OCI-LY3 (cell line): ENCODE data around the gene IDH2.

Experiments used
- H2AFZ ChIP-seq: fragments of 200-600, 300-600 bp; shearing (Covaris generic); 2 replicates; pipeline ENCODE4 v1.6.0; 2014; ENCODE audit warnings: antibody characterized with exemption, low read depth, low read length
- H3K27ac ChIP-seq: fragments of 200-600, 300-600 bp; sonication (generic); 2 replicates; pipeline ENCODE4 v1.5.1; 2014; ENCODE audit warnings: mild to moderate bottlenecking, low read length, moderate library complexity, mixed read lengths
- H3K27me3 ChIP-seq: fragments of 200-600, 300-600 bp; sonication (generic); 2 replicates; pipeline ENCODE4 v1.6.1; 2014; ENCODE audit warnings: low read depth, low read length, mixed read lengths
- H3K36me3 ChIP-seq: fragments of 200-600, 300-600 bp; sonication (generic); replicated peaks from 2 replicates; pipeline ENCODE3; 2014; ENCODE audit warnings: low read depth, low read length, mixed read lengths
- H3K4me1 ChIP-seq: fragments of 300-600, 200-600 bp; sonication (generic); 2 replicates; pipeline ENCODE4 v1.6.1; 2014; ENCODE audit warnings: low read length, mixed read lengths
- H3K4me2 ChIP-seq: fragments of 200-600, 300-600 bp; sonication (generic); 2 replicates; pipeline ENCODE4 v1.6.1; 2014; ENCODE audit warnings: low read length, mixed read lengths
- H3K4me3 ChIP-seq: fragments of 300-600, 200-600 bp; sonication (generic); 2 replicates; pipeline ENCODE4 v1.5.1; 2014; ENCODE audit warnings: antibody characterized with exemption, mild to moderate bottlenecking, low read length, moderate library complexity
- H3K79me2 ChIP-seq: fragments of 300-600, 200-600 bp; shearing (Covaris generic); 2 replicates; pipeline ENCODE4 v1.6.1; 2014; ENCODE audit warnings: mild to moderate bottlenecking, low read length, mixed read lengths
- H3K9ac ChIP-seq: fragments of 300-600, 200-600 bp; shearing (Covaris generic); 2 replicates; pipeline ENCODE4 v1.6.0; 2014; ENCODE audit warnings: mild to moderate bottlenecking, low read length, moderate library complexity
- H3K9me3 ChIP-seq: fragments of 200-600, 300-600 bp; shearing (Covaris generic); 2 replicates; pipeline ENCODE4 v1.6.1; 2014; ENCODE audit warnings: low read length, mixed read lengths; ENCODE audit not compliant: insufficient read depth
- H4K20me1 ChIP-seq: fragments of 200-600, 300-600 bp; sonication (generic); 2 replicates; pipeline ENCODE4 v1.6.1; 2016; ENCODE audit warnings: low read length, mixed read lengths; ENCODE audit not compliant: insufficient read depth
- CTCF ChIP-seq: fragments of 200-600, 300-600 bp; sonication (generic); IDR thresholded peaks from 2 replicates; pipeline ENCODE4 v1.5.1; 2014; ENCODE audit warnings: antibody characterized with exemption, low read length, low read depth
- EZH2phosphoT487 ChIP-seq: fragments of 200-600 bp; shearing (Covaris generic); IDR thresholded peaks from 2 replicates; pipeline ENCODE4 v1.6.1; 2018; ENCODE audit warnings: antibody characterized with exemption, mixed run types, low read depth

The IDH2 gene

GRCh38 chr15:90124507-90124906 is 22.2 kb upstream of the IDH2 start:
- Histone ChIP-seq H3K36me3 (no peaks in the 10 kb centered on the region), H3K27ac (no peak overlapping the region), H3K4me1 (peaks cover 4% of the 10 kb centered on the region; the same call in 1 of the 2 replicates), H3K9ac (no peak overlapping the region), H3K79me2 (no peaks in the 10 kb centered on the region), H3K9me3 (no peaks in the 10 kb centered on the region), H3K4me2 (no peak overlapping the region), H3K4me3 (no peak overlapping the region), H3K27me3 (peaks cover 13% of the 10 kb centered on the region), H2AFZ (no peak overlapping the region), H4K20me1 (no peaks in the 10 kb centered on the region)
- TF ChIP-seq EZH2phosphoT487 (no peak), CTCF (no peak)

DNA sequence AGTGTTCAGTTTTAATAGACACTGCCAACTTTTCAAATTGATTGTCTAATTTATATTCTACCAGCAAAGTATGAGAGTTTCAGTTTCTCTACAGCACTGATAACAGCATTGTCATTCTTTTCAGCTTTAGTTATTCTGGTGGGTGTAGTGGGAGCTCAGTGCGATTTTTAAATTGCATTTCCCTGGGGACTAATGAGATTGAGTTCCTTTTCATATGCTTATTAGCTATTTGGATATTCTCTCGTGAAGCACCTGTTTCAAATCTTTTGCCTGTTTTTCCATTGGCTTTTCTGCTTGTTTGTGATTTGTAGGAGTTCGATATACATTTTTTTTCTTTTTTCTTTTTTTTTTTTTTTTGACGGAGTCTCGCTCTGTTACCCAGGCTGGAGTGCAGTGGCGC is 18.8 kb upstream of the IDH2 start:
- TF ChIP-seq EZH2phosphoT487 = no peak
- TF ChIP-seq CTCF = no peak
- H2AFZ ChIP-seq = no peak overlapping the region

GRCh38 chr15:90119367-90119766 is 17.1 kb upstream of the IDH2 start:
- TF ChIP-seq CTCF (no peak), EZH2phosphoT487 (no peak)
- no peaks in the 10 kb centered on the region for H3K36me3 ChIP-seq
- H3K9me3 ChIP-seq = peaks cover 8% of the 10 kb centered on the region
- no peaks in the 10 kb centered on the region for H3K79me2 ChIP-seq
- H3K4me2 ChIP-seq = no peak overlapping the region
- no peak overlapping the region for H3K27ac ChIP-seq
- H3K27me3 ChIP-seq = 0 out of 2 replicates have a peak, but pooled peaks cover 8% of the 10 kb centered on the region
- H3K4me3 ChIP-seq = no peak overlapping the region
- H3K9ac ChIP-seq = no peak overlapping the region
- no peaks in the 10 kb centered on the region for H4K20me1 ChIP-seq
- H3K4me1 ChIP-seq = no peaks in the 10 kb centered on the region
- H2AFZ ChIP-seq = no peak overlapping the region

More for the DNA sequence above, 18.8 kb upstream of the IDH2 start:
- peaks cover 8% of the 10 kb centered on the region; the same call in 1 of the 2 replicates for H3K27me3 ChIP-seq
- no peak overlapping the region for H3K4me3 ChIP-seq
- H3K79me2 ChIP-seq = no peaks in the 10 kb centered on the region
- H3K9me3 ChIP-seq = no peaks in the 10 kb centered on the region
- no peak overlapping the region for H3K4me2 ChIP-seq
- no peaks in the 10 kb centered on the region for H3K36me3 ChIP-seq
- no peak overlapping the region for H3K9ac ChIP-seq
- no peak overlapping the region for H3K27ac ChIP-seq
- no peaks in the 10 kb centered on the region for H4K20me1 ChIP-seq
- H3K4me1 ChIP-seq = 0 out of 2 replicates have a peak, but pooled peaks cover 4% of the 10 kb centered on the region

DNA sequence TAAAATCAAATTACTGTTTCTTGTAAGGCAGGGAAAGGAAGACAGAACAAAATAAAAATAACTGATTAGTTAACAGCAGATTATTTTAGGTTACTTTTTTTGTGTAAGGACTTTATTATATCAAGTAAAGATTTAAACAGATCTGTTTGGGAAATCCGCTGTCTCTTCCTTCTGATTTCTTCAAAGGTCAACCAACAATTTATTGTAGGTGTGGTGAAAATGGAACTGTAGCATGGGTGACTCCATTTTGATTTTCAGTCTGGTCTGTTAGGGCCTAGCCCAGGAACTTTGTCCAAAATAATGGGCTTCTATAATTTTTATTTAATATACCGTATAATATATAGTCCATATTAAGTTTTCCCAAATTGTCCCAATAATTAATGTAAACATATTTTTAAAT is 13.5 kb upstream of the IDH2 start:
- Histone ChIP-seq H3K4me3 (no peak overlapping the region), H3K9ac (no peak overlapping the region), H3K27me3 (0 out of 2 replicates have a peak, but pooled peaks cover 8% of the 10 kb centered on the region), H3K4me2 (no peak overlapping the region), H4K20me1 (no peaks in the 10 kb centered on the region), H3K79me2 (no peaks in the 10 kb centered on the region), H3K4me1 (no peaks in the 10 kb centered on the region), H2AFZ (no peak overlapping the region), H3K9me3 (peaks cover 14% of the 10 kb centered on the region), H3K27ac (no peak overlapping the region), H3K36me3 (no peaks in the 10 kb centered on the region)
- TF ChIP-seq EZH2phosphoT487 (no peak), CTCF (no peak)
